VCaP (cell line): ENCODE measurements around the gene SSR3.
A peak's percentile ranks its signal among the peaks of the same experiment; 100 is the strongest.

ENCODE experiments used
- H3K27ac ChIP-seq: fragments of 450-650 bp; 2 replicates; pipeline ENCODE4 v1.5.1; 2017
- CTCF ChIP-seq: fragments of 450-650 bp; conservative IDR thresholded peaks from 2 replicates; pipeline ENCODE4 v1.5.1; 2017; ENCODE audit warnings: mild to moderate bottlenecking, moderate library complexity

Gene SSR3

DNA sequence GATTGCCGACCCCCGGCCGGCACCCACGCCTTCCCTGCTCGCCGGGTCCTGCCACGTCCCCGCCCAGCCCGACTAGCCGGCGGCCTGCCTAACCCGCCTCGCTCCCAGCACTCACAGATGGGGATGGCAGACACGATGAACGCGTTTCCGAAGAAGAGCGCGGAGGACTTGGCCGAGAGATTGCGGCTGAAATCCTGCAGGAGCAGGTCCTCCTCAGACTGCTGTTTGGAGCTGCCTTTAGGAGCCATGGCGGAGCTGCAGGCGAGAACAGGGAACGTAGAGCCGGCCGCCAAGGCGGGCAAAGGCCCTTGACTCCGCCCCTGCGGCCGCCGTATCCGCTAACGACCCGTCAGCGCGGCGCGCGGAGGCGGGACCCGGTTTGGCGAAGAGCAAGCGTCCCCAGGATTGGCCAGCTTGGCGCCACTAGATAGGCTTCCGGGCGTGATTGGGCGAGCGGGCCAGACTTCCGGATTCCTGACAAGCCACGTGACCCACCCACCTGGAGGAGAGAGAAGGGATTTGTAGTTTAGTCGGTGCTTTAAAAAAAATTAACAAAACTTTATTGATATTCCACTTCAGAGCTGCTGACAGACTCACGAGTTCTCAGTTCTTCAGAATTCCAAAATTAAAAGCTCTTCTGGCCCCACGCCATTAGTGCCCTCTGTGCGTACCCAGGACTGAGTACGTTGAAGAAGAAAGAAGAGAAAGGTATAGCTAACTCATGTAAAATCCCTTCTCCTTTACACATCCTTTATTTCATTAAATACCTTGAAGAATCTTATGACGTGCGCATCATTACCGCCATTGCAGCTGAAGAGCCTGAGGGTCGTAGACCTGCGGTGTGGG is at the start of gene SSR3:
Gene SSR3, minus strand, starts transcription at position 276 of the 846 bp plus-strand sequence. Its CDS starts 28 bp downstream, at position 248.
- peak within 1 kb of the TSS; percentile 80 for H3K27ac ChIP-seq
- TF ChIP-seq CTCF = no peak

DNA sequence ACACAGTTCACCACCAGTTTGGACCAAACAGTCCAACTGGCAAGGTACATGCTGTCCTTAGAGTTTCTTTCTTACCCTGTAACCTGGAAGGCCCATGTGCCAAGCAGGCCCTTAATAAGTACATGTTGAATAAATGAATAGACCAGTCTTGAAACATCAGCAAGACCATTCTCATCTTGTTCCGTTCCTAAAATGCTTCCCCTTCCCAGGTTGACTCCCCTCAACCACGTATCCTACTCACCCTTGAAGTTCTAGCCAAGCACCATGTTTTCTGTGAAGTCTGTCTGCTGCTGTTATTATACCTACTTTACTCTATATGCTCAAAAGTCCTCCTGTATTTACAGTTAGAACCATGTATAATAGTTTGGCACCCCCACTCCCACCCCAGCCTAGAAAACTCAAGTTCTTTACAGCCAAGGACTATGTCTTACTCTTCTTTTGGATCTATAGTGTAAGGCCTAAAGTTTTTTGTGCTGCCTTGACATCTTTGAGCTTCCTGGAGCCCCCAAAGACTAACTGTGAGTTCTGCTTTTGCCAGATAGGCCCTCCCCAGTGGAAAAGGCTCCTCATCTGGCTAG is 49.2 kb upstream of the SSR3 start:
- no peak overlapping the region for H3K27ac ChIP-seq
- no peak for TF ChIP-seq CTCF

GRCh38 chr3:156603379-156604017 is 48.6 kb upstream of the SSR3 start:
- H3K27ac ChIP-seq = no peak overlapping the region
- no peak for TF ChIP-seq CTCF

DNA sequence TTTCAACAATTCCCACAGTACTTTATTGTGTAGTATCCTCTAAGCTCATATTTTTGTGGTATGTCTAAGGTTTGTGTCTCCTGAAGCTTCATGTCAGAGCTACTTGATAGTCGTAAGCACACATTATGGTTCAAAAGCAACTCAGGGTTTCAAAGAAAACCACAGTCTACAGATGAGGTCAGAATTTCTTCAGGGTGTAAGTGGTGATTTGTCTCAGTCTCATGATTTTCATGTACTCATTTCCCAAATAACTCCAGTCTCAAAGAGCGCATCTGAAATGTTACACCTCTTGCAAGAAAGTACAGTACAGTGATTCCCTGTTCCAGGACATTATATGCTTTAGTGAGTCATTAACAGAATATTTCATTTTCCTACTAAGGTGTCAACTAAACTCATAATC is 47.5 kb upstream of the SSR3 start:
- no peak for TF ChIP-seq CTCF
- H3K27ac ChIP-seq = no peak overlapping the region

GRCh38 chr3:156601497-156601896 is 46.6 kb upstream of the SSR3 start:
- H3K27ac ChIP-seq = no peak overlapping the region
- no peak for TF ChIP-seq CTCF

DNA sequence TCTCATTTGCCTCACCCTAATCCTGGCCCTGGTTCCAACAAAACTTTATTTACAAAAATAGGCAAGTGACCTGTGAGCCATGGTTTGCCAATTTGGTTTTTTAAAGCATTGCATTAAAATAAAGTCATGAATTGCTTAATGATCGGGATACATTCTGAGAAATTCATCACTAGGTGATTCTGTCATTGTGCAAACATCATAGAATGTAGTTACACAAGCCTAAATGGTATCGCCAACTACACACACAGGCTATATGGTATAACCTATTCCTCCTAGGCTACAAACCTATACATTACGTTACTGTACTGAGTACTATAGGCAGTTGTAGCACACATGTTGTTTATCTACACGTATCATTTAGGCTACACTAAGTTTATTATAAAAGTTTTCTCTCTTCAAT is 45.9 kb upstream of the SSR3 start:
- no peak for TF ChIP-seq CTCF
- H3K27ac ChIP-seq = no peak overlapping the region

GRCh38 chr3:156599089-156599874 is 44.4 kb upstream of the SSR3 start:
- no peak for TF ChIP-seq CTCF
- no peak overlapping the region for H3K27ac ChIP-seq
